ENCODE results near the gene ARHGAP27.

ARHGAP27 gene

DNA sequence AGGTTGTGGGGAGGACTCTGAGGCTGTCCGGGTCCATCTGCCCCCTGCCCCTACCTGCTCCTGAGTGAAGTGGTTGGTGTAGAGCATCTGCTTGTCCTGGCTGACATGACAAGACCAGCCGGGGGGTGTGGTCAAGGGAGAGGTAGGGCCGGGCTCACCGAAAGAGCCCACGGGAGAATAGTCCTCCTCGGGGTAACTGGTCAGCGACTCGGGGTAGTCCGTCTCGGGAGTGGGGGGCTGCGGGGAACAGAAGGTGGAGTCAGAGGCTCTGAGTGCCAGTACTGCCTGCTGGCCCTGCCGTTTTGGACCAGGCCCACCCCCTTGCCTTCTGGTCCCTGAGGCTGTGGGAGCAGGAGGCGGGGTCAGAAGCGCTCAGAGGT, 27.8 kb downstream of the ARHGAP27 start:
- no peak for DNase-seq

- DNase-seq = no peak
Measured at GRCh38 chr17:45403906-45404490, 28.7 kb downstream of the ARHGAP27 start.

DNA sequence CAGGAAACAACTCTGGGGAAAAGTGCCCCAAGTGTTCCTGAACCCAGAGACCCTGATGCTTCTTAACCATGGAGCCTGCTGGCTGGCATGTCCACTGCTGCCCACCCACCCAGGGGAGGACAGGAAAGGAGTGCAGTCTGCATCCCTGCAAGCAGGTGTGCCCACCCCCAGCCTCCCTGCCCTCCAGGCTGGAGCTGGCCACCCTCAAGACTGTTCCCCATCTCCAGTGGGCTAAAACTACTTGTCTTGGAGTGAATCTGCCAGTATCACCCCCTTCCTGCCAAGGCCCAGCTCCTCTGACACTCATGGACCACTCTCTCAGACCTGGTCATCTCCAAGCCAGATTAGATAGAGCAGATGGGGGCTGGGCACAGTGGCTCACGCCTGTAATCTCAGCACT, 29.8 kb downstream of the ARHGAP27 start:
- DNase-seq = no peak

- DNase-seq = no peak
Measured at GRCh38 chr17:45398800-45399199, 33.9 kb downstream of the ARHGAP27 start.

DNA sequence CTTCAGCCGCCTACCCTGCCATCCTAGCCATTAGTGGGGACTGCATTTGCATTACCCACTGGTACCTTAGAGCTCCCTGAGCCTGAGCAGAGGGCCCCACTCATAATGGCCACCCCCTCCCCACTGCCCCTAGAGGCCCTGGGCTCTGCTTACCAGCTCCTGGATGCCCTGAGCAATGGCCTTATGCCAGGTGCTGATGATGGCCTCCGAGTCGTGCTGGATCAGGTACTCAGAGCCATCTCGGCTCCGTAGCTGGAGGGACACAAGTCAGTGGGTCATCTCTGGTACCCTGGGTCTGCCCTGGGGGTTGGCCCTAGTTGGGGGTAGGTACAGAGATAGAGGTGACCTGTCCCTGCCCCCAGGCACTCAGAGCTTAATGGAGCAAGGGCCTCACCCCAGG, 34.9 kb downstream of the ARHGAP27 start:
- DNase-seq = no peak

- DNase-seq = no peak
Measured at GRCh38 chr17:45396496-45397205, 36.0 kb downstream of the ARHGAP27 start.

DNA sequence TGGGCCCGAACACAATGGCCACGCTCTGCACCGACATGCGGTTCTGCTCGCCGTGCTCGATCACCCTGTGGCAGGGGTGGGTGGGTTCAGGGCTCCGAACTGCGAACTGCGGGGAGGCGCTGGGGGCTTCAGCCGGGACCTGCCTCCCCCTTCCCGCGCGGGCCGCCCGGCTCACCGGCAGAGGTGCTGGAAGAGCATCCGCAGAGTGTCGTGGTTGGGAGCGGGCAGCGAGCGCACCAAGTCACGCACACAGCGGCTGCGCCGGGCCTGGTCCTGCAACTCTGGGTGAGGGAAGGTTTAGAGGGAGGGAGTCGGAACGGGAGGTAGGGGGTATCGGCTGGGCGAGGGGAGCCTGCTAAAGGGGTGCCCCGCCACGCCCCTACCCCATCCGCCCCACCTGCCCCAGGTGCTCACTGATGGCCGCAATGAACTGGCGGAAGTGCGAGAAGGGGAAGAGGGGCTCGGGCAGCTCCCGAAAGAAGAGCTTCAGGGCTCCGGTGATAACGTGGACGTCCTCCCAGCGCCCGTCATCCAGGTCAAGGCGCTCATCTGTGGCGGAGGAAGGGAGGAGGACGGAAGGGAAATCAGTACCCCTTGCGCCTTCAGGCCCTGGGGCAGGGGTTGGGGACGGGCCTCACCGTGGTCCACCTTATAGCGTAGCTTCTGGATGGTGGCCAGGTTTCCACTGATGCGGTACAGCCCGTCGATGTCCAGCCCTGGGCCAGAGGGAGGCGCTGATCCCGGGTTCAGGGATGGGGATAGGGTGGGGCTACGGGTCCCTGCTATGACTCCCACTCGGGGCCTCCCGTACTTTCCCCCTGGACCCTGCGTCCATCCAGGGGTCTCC, 36.9 kb downstream of the ARHGAP27 start:
- DNase-seq = peak; percentile 40

- DNase-seq = peak; percentile 89
Measured at GRCh38 chr17:45394913-45395568, 37.6 kb downstream of the ARHGAP27 start.

- no peak for DNase-seq
Measured at GRCh38 chr17:45394564-45394912, 38.1 kb downstream of the ARHGAP27 start.

DNA sequence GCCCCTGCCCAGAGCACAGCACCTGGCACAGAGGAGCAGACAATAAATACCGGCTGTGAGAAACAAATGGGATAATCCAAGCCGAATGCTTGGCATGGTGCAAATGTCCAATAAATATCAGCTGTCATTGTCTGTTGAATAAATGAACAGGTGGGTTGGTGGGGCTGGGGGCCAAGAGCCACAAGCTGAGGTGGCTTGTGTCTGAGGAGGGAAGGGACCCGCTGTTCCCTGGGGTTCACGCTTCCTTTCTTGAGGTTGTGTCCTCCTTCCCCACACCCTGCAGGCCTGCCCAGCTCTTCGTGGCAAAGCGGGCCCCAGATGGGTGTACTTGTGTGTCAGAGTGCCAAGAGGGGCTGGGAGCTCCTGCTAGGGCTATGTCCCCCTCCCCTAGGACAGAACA, 38.6 kb downstream of the ARHGAP27 start:
- no peak for DNase-seq

GRCh38 chr17:45393411-45393810, 39.3 kb downstream of the ARHGAP27 start:
- no peak for DNase-seq

DNA sequence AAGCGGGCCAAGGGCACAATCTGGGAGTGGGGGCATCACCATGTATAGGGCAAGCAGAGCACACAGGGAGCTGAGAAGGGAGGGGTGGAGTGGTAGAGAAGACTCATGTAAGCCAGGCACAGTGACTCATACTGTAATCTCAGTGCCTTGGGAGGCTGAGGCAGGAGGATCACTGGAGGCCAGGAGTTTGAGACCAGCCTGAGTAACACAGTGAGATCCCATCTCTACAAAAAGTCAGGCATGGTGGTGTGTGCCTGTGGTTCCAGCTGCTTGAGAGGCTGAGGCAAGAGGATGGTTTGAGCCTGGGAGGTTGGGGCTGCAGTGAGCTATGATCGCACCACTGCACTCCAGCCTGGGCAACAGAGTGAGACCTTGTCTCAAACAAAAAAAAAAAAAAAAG, 40.8 kb downstream of the ARHGAP27 start:
- no peak for DNase-seq

DNA sequence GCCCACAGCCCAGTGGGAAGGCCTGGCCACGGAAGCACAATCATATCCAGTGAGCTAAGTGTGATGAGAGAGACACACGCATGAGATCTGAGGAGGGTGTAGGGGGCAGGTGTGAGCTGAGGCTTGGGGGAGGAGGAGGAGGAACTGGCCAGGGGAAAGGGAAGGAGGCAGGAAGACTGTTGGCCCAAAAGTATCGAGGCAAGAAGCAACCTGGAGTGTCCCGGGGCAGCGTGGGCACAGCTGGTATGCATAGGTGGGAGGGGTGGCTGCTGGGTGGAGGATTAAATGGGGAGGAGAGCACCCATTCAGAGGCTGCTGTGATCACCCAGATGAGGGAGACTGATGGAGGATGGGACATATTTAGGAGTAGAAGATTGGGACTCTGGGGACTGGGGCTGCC, 41.4 kb downstream of the ARHGAP27 start:
- DNase-seq = no peak

- no peak for DNase-seq
Measured at GRCh38 chr17:45389354-45389753, 43.3 kb downstream of the ARHGAP27 start.

DNA sequence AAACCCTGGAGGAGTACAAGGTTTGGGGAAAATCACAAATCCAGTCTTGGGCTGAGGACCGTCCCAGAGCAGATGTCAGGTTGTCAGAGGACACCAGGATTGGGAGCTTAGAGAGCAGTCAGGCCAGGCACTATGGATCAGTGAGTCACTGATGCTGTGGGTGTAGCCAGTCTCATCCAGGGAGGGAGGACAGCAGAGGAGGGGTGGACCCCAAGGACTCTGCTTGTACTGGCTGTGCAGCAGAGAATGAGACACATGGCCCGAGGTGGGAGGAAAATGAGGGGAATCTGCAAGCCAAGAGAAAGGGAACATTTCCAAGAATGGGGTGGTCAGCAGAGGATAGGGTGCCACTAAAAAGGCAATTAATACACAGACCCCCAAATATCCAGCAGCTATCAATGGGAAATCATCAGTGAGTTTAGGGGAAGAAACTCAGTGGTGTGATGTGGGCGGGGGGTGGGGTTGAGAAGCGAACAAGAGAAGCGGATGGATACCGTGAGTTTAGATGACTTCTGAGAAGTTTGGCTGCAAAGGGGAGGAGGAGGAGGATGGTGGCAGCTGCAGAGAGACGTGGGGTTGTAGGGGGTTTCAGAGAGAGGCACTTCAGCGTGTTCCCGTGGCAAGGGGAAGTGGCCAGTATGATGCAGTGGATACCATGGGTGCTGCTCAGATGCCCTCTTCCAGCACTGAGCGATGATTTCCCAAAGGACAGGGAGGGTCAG, 43.9 kb downstream of the ARHGAP27 start:
- DNase-seq = no peak

DNA sequence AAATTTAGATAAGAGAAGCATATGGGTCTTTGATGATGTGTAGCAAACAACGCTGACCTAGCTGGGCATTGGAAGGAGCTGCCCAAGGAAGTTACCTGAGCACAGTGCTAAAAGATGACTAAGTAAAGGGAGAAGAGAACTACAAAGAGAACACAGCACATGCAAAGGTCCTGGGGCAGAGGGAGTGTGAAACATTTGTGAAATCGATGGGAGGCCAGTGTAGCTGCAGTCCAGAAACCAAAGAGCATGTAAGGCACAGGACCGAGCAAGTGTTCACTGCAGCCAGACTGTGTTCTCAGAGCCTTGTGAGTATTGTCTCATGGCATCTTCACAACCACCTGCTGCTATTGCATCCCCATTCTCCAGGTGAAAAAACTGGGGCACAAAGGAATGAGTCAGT, 44.9 kb downstream of the ARHGAP27 start:
- no peak for DNase-seq

DNA sequence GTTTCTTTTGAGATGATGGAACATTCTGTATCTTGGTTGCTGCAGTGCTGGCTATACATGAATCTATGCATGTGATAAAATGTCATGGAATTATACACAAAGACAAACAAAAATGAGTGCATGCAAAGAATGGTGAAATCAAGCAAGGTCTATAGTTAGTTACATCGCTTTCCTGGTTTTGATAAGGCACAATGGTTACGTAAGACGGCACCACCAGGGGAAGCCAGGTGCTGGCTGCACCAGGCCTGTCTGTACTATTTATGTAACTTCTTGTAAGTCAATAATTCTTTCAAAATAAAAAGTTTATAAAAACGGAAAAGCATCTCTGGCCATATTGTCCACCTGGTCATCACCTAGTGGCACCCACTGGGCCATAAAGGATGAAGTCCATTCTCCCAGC, 46.5 kb downstream of the ARHGAP27 start:
- DNase-seq = no peak

GRCh38 chr17:45385331-45385997, 47.2 kb downstream of the ARHGAP27 start:
- DNase-seq = peak; percentile 87

- DNase-seq = no peak
Measured at GRCh38 chr17:45384789-45385262, 47.8 kb downstream of the ARHGAP27 start.

DNA sequence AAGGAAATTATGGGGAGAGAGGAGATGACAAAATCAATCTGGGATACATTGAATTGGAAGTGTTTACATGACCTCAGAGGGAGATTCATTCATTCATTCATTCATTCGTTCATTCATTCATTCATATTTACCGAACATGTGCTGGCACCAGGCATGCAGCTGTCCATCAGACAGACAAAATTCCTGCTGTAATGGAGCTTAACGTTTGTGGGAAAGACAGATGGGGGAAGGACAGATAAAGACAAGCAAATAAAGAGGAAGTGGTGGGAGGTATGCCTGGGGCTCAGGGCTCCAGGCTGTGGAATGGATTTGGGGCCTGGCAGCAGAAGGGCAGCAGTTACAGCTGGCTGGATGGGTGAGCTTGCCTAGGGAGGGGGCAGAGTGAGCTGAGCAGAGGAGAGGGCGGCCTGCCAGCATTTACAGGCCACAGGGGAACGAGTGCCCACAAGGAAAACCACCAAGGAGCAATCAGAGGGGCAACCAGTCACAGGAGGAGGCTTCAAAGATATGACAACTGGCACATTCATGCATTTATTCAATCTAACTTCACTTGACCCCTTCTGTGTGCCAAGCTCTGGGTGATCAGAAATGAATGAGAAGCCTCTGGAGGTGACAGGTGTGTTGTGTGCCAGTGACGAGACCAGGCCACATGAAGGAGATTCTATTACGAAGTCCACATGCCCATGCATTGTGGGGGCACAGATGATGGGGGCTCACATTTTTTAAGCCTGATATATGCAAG, 48.5 kb downstream of the ARHGAP27 start:
- no peak for DNase-seq

- no peak for DNase-seq
Measured at GRCh38 chr17:45383003-45383402, 49.7 kb downstream of the ARHGAP27 start.
